GF-D8 (cell line): Measurements from ENCODE around the gene ARHGEF17.

ENCODE experiments used
- DNase-seq: peaks from one replicate; lab custom pipeline; 2025; lab: John Stamatoyannopoulos, UW

Gene ARHGEF17

GRCh38 chr11:73395297-73396208, 87.5 kb downstream of the ARHGEF17 start:
- DNase-seq = no peak

DNA sequence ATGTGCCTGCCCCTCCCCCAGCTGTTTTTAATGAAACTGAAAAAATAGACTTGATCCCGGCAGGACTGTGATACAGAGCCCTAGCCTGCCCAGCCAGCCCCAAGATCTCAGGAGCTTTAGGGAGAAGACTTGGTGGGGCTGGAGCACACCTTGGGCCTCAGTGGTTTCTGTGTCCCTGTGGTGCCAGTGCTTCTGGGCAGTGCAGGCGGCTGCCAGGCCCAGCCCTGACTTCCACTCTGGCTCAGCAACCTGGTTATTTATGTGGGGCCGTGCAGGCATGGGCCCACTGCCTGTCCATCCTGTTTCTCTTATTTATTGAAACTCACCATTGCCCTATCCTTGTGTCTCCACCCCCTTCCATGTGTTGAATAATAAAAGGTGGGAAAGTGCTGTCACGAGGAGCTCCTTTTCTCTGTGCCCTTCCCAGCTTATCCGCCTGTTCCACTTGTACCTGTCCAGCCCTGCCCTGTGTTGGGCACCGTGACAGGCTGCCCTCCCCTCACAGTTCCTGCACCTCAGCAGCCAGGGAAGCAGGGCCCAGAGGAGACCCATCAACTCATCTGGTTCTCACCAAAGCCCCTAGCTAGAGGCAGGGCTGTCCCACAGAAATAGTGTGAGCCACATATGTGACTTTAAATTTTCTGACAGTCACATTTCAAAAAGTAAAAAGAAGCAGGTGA, 88.3 kb downstream of the ARHGEF17 start:
- DNase-seq = no peak

DNA sequence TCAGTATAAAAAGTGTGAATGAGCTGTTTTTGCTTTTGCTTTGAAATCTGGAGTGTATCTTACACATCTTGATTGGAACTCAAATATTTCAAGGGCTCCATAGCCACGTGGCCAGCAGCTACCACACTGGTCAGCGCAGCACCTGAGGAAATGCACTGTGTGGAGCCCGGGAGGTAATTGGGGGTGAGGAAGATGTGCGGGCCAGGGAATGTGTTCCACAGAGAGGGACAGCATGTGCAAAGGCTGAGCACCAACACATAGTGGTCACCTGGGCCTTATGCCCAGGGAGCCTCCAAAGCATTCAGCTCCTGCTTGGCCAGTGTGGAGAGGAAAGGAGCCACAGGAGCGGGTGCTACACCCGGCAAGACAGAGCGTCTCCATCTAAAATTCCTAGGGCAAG, 88.9 kb downstream of the ARHGEF17 start:
- no peak for DNase-seq

GRCh38 chr11:73397468-73398131, 89.5 kb downstream of the ARHGEF17 start:
- no peak for DNase-seq

DNA sequence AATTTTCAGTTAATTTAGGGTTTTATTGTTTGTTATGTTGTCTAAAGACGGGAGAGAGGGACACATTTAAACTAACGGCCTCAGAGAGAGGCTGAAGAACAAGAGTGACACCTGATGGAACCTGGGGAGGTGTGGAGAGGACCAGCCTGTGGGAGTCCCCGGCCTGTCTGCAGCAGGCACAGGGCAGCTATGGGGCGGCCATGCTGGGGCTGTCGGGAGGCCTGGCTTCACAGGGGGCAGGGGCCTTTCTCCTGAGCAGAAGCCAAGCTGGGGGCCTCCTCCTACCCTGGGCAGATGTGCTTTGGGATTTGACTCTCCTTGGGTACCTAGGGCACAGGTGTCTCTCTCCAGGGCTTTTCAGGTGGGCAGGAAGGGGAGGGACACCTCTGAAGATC, 90.1 kb downstream of the ARHGEF17 start:
- no peak for DNase-seq

DNA sequence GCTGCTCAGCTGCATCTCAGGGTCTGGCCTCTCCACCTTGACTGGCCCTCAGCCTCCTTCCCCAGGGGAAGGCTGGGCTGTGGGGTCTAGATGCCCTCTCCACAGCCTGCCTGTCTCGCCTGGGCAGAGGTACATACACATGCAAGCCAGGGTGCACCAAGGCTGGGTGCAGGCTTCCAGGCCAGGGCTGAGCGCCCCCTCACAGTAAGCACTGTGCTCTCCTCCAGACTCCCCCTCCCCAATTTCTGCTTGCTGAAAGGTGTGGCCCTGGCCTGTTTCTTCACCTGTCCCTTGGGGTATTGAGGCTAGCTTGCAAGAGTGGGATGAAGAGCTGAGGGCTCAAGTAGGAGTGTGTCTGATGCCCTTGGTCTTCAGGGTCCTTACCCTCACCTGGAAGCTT, 90.6 kb downstream of the ARHGEF17 start:
- no peak for DNase-seq

DNA sequence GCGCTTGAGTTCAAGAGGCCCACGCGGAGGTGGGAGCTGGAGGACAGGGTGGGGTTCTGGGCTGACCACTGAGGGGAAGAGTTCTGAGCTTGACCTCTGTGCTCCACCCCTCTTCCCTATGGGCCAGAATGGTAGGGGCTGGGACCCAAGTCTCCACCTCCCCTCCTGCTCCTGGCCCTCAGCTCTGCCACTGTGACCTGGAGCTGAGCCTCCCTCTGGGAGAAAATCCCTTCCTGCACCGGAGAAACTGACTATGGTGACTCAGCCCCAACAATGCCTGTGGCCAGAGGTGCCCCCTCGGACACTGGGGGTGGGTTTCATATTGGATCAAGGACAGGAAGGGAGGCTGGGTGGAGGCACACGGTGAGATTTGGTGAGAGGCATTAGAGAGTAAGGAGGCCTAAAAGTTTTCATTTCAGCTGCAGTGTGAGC, 91.1 kb downstream of the ARHGEF17 start:
- no peak for DNase-seq

DNA sequence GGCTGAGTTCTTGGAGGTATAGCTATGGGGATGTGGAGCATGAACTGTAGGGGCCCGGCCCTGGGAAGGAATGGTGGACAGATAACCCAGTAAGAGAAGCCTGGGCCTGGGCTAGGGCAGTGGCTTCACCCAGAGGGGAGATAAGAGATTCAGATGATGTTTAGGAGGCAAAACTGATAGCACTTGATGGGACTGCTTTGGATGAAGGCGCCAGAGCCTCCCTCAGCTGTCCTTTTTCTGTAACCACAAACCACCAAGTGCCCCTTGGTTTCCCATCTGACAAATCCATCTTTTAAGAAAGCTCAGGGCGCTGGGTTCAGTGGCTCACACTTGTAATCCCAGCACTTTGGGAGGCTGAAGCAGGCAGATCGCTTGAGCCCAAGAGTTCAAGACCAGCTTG, 91.6 kb downstream of the ARHGEF17 start:
- no peak for DNase-seq

DNA sequence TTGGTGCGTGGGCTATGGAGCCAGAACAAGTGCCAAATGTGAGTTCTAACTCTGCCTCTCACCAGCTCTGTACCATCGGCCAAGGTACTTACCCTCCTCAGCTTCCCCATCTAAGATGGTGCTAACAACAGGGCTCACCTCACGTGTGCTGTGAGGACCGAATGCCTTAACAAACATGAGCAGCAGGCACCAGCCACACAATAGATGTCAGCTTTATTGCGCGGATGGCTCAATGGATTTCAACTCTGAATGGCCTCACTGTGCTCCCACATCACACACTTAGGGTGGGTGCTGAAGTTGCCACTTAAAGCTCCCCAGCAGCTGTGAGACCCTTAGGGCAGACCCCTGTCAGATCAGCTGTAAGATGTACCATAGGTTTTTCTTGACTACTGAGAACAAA, 92.2 kb downstream of the ARHGEF17 start:
- no peak for DNase-seq

GRCh38 chr11:73401217-73401923, 93.3 kb downstream of the ARHGEF17 start:
- DNase-seq = no peak

DNA sequence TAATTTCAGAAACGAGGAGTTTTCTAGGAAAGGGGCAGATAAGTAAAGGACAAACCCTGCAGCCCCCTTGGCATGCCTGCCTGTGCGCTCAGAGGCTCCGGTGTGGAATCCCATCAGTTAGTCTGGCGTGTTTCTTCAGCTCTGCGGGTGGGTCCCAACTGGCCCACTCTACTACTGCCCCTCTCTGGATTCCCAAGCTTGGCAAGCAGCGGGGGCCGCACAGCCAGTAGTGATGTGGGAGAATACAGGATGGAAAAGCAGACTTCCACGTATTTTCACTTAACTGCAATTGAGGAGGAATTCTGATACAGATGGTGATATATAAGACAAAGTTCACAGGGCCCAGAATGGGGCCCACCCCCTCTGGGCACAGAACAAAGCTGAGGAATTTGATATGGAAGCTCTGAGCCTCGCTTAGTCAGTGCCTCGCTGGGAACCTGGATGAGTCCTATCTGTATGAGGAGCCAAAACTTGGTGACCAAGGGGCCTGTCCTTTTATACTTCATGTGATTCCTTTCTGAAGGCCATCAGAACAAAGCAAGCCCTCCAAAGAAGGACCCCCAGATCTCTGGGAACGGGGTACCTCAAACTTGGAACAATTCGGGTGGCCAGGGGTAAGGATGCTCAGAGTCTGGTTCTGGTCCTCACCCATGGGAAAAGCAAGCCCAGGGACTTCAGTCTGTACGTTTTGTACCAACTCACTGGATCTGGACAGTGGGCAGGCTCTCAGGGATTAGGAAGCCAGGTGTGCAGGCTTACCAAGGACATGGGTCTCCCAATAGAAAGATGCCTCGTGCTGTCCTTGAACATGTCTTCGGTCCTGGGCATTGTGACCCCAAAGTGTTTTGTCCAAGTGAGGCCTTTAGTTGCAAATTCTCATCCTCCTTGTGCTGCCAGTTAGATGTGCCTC, 94.1 kb downstream of the ARHGEF17 start:
- DNase-seq = no peak

GRCh38 chr11:73402834-73403185, 94.7 kb downstream of the ARHGEF17 start:
- no peak for DNase-seq

- no peak for DNase-seq
Observed at GRCh38 chr11:73403541-73403940, 95.5 kb downstream of the ARHGEF17 start.

GRCh38 chr11:73404048-73404447, 96.0 kb downstream of the ARHGEF17 start:
- peak; percentile 27 for DNase-seq

GRCh38 chr11:73404506-73405145, 96.5 kb downstream of the ARHGEF17 start:
- DNase-seq = no peak

DNA sequence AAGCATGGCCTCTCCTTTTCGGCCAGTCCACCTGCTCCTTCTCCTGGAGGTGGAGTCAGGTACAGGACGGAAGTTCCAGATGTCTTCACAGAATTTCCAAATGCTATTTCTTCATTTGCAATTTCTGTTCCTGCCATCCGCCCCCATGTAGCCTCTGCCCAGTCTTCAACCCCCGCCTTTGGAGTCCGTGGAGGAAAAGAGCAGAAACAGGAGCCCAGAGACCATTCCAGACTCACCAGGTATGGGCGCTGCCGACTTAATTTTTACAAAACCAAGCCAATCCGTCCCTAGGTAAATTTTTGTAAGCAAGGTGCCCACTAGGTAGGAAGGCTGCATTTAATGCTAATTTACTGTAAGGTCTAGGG, 97.1 kb downstream of the ARHGEF17 start:
- no peak for DNase-seq

GRCh38 chr11:73406131-73406530, 98.1 kb downstream of the ARHGEF17 start:
- DNase-seq = no peak

DNA sequence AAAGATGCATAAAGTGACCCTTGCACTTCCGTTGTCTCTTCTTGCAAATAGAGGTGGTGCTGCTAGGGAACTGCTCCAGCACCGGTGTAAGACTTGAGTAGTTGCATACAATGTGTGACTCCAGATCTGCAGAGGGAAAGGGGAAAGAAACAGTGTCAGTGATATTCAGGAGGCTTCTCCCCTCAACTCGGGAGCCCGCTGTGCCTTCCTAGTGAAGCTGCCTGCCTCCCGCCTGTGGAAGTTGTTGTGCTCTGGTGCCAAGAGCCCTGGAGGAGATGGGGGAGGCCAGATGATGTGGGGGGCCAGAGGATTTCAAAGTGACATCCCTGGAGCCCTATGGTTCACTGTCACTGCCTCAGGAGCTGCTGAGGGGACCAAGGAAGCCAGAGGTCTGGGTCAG, 98.5 kb downstream of the ARHGEF17 start:
- DNase-seq = no peak

DNA sequence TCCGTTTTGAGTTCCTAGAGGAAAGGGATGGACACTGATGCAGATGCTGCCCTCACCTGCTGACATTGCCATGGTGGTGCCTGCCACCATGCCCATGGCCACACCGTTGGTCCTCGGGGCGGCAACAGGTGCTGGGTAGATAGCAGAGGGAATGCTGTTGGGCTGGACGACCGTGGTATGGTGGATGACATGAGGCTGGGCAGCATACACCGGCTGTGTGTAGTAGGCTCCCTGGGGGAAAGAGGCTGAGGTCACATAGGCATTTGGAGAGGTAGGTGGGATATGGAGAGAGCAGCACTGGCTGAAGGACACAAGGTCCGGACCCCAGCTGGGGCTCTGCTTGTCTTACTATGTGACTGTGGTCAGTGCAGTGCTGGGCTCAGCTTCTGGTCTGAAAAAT, 101.4 kb downstream of the ARHGEF17 start:
- no peak for DNase-seq

DNA sequence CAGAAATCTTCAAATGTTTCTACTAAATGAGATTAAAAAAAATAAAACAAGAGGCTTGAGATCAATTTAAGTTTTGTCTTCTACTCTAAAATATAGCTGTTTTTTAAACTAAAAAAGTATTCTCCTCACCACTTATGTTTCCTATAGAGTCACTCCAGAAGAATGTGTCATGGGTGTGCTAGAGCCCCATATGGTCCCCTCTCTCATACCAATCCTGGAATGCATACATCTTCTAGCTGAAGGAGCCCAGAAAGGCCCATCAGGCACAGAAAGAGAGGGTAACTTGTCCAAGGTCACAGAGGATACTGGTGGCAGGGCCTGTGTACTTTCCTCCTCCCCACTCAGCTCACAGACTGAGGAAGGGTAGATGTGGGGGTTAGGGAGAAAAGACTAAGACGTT, 102.6 kb downstream of the ARHGEF17 start:
- DNase-seq = no peak

GRCh38 chr11:73411031-73411430, 103.0 kb downstream of the ARHGEF17 start:
- DNase-seq = no peak
